ENCODE results near the gene CHST3.

DNA sequence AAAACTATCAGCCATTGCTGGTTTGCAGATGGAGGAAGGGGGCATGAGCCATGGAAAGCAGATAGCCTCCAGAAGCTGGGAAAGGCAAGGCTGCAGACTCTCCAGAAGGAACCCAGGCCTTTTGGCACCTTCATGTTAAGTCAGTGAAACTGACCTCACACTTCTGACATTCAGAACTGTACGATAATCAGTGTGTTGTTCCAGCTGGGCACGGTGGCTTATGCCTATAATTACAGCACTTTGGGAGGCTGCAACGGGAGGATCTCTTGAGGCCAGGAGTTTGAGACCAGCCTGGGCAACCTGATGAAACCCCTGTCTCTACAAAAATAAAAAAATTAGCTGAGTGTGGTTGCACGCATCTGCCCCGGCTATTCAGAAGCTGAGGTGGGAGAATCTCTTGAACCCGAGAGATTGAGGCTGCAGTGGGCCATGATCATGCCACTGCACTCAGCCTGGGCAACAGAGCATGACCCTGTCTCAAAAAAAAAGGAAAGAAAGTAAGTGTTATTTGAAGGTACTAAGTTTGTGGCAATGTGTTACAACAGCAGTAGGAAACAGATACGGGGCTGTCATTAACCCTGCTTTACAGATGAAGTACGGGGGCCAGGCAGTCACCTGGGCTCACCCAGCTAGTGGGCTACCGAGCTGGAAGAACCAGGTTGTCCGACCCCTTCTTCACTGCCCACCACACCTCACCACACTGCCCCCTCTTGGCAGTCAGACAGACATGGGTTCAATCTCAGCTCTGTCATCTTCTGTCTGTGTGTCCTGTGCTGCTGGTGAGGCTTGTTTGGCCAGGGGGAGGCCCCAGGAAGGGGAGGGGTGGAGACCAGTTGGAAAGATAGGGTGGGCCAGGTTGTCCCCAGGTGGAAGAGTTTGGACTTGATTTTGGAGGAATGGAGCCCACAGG, 18.3 kb downstream of the CHST3 start:
- TF ChIP-seq, protein P1, sequence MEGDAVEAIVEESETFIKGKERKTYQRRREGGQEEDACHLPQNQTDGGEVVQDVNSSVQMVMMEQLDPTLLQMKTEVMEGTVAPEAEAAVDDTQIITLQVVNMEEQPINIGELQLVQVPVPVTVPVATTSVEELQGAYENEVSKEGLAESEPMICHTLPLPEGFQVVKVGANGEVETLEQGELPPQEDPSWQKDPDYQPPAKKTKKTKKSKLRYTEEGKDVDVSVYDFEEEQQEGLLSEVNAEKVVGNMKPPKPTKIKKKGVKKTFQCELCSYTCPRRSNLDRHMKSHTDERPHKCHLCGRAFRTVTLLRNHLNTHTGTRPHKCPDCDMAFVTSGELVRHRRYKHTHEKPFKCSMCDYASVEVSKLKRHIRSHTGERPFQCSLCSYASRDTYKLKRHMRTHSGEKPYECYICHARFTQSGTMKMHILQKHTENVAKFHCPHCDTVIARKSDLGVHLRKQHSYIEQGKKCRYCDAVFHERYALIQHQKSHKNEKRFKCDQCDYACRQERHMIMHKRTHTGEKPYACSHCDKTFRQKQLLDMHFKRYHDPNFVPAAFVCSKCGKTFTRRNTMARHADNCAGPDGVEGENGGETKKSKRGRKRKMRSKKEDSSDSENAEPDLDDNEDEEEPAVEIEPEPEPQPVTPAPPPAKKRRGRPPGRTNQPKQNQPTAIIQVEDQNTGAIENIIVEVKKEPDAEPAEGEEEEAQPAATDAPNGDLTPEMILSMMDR (IDR thresholded peaks at IDR 0.05) = no peak
- TF ChIP-seq POLR2A (IDR thresholded peaks at IDR 0.05) = no peak

Data from breast epithelium (tissue), 3 donors.